Measurements from ENCODE around the gene ACP4.
"Not testable (repeated sequence)": the region's sequence is repeated elsewhere in the genome, so short reads cannot be mapped to it uniquely, and the experiment has no call there.

ACP4 gene

GRCh38 chr19:50776131-50776530, 14.1 kb upstream of the ACP4 start:
- TF ChIP-seq CTCF (conservative IDR thresholded peaks at IDR 0.05): no peak
- no peak overlapping the region for H3K27ac ChIP-seq

GRCh38 chr19:50777261-50777660, 13.0 kb upstream of the ACP4 start:
- no peak overlapping the region for H3K27ac ChIP-seq
- TF ChIP-seq CTCF (conservative IDR thresholded peaks at IDR 0.05): no peak

- no peak overlapping the region for H3K27ac ChIP-seq
- TF ChIP-seq CTCF (conservative IDR thresholded peaks at IDR 0.05): no peak
Measured at GRCh38 chr19:50777830-50778303, 12.3 kb upstream of the ACP4 start.

- TF ChIP-seq CTCF (conservative IDR thresholded peaks at IDR 0.05): no peak
- no peak overlapping the region for H3K27ac ChIP-seq
Measured at GRCh38 chr19:50778906-50779430, 11.2 kb upstream of the ACP4 start.

GRCh38 chr19:50779504-50780457, 10.4 kb upstream of the ACP4 start:
- no peak overlapping the region for H3K27ac ChIP-seq
- no peak for TF ChIP-seq CTCF (conservative IDR thresholded peaks at IDR 0.05)

- H3K27ac ChIP-seq: no peak overlapping the region
- TF ChIP-seq CTCF (conservative IDR thresholded peaks at IDR 0.05): no peak
Measured at GRCh38 chr19:50780753-50781435, 9.3 kb upstream of the ACP4 start.

GRCh38 chr19:50783848-50784152, 6.4 kb upstream of the ACP4 start:
- peak; percentile 45 for TF ChIP-seq CTCF (conservative IDR thresholded peaks at IDR 0.05)

More at GRCh38 chr19:50783848-50784152, 6.4 kb upstream of the ACP4 start:
- H3K27ac ChIP-seq: not testable (repeated sequence)
